Embryonic facial prominence (tissue), 1 donor: Measurements from ENCODE around the gene ARFGAP2.
"Not testable (repeated sequence)": the region's sequence is repeated elsewhere in the genome, so short reads cannot be mapped to it uniquely, and the experiment has no call there.

Experiments used
- DNase-seq: peaks from one replicate; pipeline ENCODE4 v3.0.0-alpha.2; 2016; ENCODE audit errors: extremely low spot score

ARFGAP2 gene

DNA sequence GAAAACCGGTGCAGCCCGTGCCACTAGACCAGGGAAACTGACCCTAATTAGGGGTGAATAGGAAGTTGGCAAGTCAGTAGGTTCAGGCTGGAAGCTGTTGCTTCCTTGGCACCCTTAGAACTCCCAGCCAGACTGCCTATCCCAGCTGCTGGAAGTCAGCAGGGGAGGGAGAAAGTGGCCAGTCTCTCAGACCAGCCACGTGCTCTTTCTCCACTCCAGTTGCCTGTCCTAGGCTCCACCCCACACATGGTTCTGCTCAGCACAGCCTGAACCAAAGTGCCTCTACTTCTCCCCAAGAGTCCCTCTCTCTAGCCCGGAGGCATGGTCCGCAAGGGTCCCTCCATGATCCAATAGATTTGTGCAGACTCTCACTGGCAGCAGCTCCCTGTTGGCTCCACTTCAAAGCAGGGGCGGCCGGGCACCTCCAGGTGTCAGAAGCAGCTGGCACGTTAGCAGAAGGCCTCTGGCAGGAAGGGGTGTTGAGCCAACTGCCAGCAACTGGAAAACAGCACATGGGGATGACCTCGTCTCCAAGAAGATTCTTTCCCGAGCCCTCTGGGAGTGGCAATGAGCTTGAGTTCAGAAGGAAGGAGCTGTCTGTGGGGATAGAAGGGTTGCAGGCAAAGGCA is 27.7 kb downstream of the ARFGAP2 start:
- no peak for DNase-seq

DNA sequence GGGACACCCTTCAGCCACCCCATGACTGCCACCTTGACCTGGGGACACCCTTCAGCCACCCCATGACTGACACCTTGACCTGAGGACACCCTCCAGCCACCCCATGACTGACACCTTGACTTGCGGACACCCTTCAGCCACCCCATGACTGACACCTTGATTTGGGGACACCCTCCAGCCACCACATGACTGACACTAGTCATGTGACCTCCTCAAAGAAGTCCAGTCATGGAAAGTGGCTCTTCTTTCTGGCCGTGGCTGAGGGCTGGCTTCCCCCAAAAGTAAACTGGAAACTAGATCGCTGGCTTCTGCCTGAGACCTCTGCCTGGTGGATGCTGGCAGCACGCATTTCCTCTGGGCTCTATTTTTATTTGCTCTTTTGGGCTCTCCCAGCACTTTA is 28.4 kb downstream of the ARFGAP2 start:
- DNase-seq = no peak

DNA sequence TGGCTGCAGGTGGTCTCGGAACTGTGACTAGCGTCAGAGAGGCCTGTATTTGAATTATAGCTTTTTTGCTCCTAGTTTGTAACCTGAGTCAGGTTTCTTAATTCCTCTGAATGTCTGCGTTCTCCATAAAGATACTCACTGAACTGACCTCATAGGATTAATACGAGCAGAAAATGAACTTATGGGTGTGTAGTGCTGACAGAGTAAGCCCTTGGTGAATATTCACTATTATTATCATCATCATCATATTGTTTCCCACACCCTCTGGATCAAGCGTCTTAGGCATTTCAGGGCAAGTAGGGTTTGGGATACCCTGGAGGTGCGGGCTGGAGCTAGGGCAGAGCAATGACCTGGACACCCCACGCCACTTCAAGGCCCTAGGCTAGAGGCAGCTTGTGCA is 29.0 kb downstream of the ARFGAP2 start:
- no peak for DNase-seq

DNA sequence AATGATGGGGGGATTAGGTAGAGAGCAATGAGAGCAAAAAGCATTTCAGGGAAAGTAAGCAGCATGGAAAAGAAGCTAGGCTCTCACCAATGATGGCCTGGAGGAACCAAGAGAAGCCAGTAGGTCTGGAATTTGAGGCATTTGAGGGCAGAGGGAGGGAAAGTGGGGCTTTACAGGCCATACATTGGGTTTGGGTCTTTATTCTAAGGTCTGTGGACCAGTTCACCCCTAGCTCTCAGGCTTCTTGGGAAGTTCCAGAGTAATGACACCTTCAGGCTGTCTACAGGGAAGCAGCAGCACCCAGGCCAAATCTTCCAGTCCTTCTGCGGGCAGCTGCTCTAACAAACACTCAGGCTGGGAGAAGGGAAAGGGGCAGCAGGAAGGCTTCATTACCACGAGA is 29.4 kb downstream of the ARFGAP2 start:
- DNase-seq = no peak

DNA sequence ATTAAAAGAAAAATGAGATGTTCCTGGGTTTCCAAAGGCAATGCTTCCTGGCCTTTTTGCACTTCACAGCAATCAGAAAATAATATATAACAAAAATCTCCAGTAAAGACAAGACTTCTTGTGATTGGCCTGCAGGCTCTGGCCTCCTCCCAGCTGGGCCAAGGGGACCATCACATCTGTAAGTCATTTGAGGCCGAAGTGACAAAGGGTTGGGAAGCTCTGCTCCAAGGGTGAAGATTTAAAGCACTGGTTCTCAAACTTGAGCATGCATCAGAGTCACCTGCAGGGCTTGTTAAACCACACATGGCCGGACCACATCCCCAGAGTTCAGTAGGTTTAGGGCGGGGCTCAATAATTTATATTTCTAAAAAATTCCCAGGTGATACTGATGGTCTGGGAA is 32.1 kb downstream of the ARFGAP2 start:
- DNase-seq = no peak

DNA sequence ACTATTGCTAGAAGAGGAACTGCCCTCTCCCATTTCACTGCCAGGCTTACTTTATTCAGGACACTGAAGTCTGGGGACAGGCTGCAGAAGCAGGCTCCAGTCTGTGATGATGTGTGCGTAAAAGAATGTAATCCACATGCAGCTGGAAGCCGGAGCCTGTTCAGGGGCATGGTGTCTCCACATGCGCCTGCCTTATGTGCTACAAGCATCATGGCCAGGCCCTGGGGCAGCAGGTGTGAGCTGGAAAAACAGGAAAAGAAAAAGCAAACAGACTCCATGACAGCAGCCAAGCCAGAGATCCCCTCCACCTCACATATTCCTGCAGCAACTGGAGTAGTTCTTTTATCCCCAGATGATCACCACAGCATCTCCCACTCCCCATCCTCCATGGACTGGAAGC is 33.4 kb downstream of the ARFGAP2 start:
- DNase-seq = peak; percentile 31

DNA sequence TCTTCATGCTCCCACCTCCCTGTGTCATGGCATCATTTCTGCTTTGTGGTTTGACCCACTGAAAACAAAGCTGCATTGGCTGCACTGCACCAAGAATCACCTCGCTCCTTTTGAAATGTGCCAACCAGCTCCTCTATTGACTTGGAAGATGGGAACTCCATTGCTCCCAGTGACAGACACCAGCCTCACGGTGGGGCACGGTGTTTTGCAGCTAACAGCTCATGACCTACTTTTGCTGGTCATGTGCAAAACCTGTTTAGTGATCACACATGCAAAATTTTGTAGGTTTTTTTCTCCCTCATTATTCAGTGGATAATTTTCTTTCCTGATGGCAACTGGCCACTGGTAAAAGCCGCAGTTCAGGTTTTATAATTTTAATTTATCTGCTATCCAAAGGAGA is 36.8 kb downstream of the ARFGAP2 start:
- DNase-seq = no peak

DNA sequence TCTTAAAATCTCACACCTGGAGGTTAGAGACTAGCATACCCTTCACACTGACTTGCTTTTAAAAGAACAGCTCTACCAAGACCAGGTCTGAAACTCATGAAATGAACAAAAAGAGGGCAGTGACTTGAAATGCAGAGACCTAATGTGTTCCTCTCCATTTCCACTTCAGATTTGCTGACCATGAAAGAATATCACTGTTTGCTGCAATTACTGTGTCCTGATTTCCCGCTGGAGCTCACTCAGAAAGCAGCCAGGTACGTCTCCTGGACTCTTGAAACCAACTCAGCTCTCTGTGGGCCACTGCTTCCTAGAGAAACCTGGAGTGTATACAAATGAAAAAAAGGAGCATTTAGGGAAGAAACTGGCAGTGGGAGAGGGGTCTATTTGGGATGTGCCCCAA is 39.2 kb downstream of the ARFGAP2 start:
- no peak for DNase-seq

DNA sequence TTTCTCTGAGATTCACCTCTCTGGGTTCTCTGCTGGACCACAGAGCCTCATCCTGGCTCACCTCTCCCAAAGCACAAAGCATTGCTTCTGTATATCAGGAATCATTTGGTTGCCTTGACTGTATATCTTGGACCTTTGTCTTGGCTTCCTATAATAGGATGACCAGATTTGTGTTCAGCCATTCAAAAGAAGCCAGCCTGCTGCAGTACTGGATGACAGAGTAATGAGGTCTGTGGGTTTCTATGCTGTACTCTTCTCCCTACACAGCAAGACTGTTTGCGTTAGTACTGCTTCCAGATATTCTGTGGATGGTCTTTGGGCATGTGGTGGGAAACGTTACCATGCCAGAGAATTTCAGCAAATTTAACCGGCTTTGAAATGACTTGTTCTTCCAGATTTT is 39.8 kb downstream of the ARFGAP2 start:
- no peak for DNase-seq

DNA sequence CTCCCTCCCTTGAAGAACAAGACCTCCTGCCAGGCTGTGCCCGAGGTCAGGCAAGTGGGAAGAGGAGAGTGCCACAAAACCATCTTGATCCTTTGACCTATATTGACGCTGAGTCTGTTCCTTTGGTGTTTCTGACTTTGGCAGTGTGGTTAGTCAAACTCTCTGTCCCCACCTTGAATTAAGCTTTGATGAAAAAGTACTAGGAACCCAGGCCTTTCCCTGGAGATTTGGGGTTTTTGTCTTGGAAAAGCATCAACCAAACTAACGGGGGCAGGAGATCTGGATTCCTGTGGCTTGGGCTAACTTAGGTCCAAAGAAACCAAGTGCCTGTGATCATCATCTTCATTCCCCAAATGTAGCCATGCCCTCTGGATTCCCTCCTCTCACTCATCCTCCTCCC is 40.4 kb downstream of the ARFGAP2 start:
- DNase-seq = no peak

DNA sequence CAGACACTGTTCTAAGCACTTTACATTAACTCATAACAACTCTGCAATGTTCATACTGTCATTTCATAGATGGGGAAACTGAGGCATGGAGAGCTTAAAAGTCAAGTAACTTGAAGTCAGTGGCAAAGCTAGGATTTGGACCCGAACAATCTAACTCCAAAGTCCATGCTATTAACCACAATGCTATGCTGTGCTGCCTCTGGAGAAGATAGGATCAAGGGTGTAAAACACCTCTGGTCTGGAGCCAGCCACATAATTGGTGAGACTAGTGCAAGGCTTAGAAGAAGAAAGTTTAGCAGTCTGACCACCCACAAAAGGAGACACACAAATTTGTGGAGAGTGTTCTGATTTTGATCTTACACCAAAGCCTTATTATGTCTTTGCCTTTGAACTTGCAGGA is 43.7 kb downstream of the ARFGAP2 start:
- DNase-seq = no peak

DNA sequence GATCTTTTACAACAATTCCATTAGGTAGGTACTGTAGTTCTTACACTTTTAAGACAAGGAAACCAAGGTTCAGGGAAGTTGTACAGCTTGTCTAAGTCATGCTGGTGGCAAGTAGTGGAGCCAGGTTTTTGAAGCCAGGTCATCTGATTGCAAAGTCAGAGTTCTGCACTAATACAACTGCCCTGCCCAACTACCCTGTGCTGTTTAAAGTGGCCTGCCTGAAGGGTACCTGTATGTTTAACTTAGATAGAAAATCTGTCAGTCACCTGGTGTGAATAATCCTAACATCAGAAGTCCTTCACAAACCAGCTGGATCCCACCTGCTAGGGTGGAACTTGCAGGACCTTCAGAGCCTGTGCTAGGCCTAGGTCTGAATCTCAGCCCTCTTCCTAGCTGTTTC is 44.2 kb downstream of the ARFGAP2 start:
- DNase-seq = no peak

DNA sequence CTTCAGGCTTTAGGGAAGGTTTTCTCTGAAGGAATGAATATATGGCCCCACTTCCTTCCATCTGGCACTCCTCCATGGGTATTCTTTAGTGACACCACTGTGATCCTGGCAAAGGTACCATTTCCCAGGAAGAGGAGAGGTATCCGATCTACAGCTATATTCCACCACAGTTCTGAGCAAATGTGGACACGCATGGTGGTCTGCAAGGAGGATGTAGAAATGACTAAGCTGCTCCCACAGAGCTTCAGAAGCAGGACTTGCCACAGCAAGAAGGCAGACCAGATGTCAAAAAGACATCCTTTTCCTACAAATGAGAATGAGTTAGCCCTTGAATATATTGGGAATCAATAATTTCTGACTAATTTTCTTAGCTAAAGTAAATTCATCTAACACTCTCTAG is 45.5 kb downstream of the ARFGAP2 start:
- DNase-seq = no peak

DNA sequence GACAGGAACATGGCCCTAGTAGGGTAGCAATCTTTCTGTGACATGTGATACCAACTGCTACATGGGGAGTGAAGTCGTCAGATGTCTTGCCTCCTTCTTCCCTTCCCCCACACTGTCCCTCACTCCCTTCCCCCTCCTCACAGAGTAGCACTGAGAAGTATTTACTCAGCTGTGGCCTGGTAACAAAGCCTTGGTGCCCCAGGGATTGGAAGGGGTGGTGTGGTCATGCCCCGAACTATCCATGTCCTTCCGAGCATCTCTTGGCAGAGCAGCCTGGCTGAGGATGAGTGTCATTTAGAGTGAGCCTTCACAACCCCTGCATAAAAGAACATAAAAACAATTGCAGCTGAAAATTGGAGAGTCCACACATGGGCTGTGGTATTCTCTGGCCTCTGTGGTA is 46.1 kb downstream of the ARFGAP2 start:
- no peak for DNase-seq

DNA sequence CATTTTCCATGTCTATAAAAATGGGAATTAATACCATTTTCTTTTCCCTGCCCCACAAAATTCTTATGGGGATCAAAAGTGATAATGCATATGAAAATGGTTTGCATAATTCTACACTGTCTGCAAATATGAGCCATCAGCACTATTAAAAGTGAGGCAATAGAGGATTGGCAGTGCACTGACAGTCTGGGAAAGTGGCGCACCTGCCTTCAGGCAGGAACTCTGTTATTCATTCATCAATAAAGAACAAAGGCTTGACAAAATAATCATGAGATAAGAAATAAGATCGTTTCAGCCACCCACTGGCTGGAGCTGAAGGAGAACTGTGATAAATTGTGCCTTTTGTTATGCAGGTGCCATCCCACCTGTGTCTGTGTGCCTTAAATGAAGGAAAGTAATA is 49.5 kb downstream of the ARFGAP2 start:
- no peak for DNase-seq

DNA sequence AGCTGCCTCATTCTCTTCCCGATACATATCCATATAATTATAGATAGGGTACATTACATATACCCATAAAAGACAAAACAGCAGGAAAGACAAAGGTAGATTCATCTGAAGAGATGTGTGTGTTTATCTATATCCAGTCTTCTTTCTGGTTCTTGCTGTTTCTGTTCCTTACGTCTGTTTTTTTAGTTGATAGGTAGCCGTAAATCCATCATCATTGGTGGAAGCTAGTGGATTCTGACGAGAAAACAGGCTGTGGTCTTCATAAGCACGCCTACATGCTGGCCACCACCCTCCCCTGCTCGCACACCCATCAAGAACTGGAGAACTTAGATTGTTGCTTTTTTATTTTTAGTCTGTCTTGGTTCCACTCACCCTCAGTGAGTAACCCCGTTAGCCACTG is 51.6 kb downstream of the ARFGAP2 start:
- no peak for DNase-seq

DNA sequence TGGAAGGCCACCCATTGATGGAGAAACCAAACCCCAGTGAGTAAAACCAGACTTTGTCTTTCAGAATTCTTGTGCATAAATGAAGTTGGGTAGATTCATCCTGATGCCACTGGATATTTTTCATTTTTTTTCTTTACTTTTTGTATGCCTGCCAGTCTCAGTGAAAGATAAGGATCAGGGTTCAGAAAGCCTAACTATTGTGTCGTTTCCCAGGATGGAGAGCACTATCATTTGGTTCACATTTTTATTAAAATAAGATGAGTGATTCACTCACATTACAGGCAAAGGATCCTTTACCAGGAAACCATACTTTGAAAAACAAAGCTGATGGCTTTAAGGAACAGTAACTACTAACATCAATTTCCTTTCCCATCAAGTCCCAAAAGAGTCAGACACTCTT is 52.0 kb downstream of the ARFGAP2 start:
- DNase-seq = no peak

DNA sequence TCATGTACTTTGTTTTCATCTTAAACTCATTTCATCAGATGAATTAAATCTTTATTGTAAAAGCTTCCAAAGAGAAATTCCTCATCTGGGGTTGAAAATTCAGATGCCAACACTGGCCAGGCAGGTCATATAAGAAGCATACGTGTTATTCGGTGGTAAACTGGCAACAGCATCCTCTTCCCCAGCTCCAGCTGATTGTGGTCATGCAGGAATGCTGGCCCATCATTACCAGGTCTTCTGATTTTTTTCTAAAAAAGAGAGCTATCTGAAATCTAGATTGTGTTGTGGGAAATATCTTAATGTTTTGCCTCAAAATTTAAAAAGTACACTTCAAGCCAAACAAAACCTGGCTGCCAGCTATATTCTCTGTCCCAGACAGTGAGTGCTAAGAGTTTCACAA is 53.6 kb downstream of the ARFGAP2 start:
- no peak for DNase-seq

DNA sequence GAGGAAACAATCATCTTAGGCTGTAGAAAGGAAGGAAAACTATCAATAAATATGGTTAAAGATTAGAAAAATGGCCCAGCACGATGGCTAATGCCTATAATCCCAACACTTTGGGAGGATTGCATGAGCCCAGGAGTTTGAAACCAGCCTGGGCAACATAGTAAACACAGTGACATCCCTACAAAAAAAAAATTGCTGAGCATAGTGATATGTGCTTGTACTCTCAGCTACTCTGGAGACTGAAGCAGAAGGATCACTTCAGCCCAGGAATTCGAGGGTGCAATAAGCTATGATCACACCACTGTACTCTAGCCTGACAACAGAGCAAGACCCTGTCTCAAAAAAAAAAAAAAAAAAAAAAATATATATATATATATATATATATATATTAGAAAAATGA is 54.9 kb downstream of the ARFGAP2 start:
- no peak for DNase-seq

DNA sequence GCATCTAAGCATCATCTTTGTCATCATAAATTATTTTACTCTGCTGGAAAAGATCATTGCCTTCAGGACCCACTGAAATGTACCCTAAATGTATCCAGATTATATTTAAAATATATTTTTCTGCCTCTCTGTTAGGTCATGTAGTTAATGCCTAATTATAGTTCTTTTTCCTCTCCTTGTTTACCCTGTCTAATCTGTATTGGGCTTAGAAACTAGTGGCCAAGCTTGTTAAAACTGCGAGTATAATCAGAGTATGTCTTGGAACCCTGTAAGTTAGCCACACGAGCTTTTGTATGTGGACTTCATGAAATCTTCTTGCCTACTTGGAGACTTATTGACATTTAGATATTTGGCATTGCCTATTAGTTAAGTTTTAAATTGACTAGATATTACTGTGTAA is 55.6 kb downstream of the ARFGAP2 start:
- no peak for DNase-seq

DNA sequence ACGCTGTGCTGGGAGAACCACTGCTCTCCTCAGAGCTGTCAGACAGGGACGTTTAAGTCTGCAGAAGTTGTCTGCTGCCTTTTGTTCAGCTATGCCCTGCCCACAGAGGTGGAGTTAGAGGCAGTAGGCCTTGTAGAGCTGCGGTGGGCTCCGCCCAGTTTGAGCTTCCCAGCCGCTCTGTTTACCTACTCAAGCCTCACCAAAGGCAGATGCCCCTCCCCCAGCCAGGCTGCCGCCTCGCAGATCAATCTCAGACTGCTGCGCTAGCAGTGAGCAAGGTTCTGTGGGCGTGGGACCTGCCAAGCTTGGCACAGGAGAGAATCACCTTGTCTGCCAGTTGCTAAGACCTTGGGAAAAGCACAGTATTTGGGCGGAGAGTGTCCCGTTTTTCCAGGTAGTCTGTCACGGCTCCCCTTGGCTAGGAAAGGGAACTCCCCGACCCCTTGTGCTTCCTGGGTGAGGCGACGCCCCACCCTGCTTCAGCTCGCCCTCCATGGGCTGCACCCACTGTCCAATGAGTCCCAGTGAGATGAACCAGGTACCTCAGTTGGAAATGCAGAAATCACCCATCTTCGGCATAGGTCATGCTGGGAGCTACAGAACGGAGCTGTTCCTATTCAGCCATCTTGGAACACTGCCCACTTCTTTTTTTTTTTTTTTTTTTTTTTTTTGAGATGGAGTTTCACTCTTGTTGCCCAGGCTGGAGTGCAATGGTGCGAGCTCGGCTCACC is 57.6 kb downstream of the ARFGAP2 start:
- DNase-seq = not testable (repeated sequence)
